Dermis microvascular lymphatic vessel endothelial cell (primary cell): ENCODE measurements around the gene SLC5A7. TPM values are rescaled to one million over a fixed set of nuclear protein-coding genes. Genes with fewer than 3 reads are reported as not detected.

ENCODE experiments used
- total RNA-seq: library from RNA; depleted of rRNA; stranded (reverse); fragments of >200 nt; gene quantifications from 2 replicates; pipeline ENCODE4 v1.2.1, GENCODE V29; 2014

The SLC5A7 gene
- total RNA-seq, 1 donor from 2014 or later: not detected

Other genes starting within 250 kb of the SLC5A7 start
- not detected in 2 replicates for gene RGPD4, start 159.6 kb upstream of the SLC5A7 start, total RNA-seq